HG02840 (cell line): ENCODE measurements around the gene HIGD1C.

Experiments
- ATAC-seq: cut with Tn5 transposase; IDR thresholded peaks from one replicate; pipeline ENCODE4 v1.9.1; 2021; ENCODE audit warnings: mild to moderate bottlenecking, moderate library complexity, moderate number of reproducible peaks; ENCODE audit not compliant: unreplicated experiment, low FRiP score

Gene HIGD1C

DNA sequence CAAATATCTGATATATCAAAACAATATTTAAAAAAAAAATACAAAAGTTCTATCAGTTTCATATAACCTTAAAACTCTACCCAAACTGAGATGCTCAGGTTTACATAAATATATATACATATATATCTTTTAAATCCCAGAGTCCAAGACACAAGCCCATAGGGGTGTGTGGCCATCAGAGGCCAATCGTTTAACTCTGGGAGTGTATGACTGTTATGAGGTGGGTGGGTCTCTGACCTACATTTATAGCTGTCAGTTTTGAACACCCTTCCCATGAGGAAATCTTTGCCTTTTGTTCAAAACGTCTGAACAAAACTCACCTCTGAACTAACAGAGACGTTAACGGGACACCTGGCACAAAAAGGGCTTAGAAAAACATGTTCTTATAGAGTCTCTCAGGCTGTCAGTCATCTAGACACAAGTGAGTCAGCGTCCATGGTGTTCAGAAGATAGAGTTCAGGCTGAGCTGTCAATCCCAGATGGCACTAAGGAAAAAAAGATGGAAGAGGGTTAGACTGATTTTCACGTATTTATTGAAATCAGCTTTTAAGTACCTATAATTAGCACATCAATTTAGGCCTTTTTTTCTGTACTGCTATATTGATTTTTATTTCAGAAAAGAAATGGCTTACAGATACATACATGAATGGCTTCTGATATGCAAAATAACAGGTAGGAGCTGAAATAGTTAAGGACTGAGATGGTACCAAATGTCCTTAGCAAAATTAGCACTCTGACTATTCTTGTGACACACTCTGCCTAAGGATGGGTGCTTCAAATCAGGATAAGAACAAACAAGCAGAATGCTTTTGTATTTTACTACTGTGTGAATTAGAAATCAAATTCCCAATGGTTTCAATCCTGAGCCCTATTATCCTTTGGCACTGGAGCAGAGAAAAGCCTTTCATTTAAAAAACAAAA is 29.2 kb downstream of the HIGD1C start:
- no peak for ATAC-seq

DNA sequence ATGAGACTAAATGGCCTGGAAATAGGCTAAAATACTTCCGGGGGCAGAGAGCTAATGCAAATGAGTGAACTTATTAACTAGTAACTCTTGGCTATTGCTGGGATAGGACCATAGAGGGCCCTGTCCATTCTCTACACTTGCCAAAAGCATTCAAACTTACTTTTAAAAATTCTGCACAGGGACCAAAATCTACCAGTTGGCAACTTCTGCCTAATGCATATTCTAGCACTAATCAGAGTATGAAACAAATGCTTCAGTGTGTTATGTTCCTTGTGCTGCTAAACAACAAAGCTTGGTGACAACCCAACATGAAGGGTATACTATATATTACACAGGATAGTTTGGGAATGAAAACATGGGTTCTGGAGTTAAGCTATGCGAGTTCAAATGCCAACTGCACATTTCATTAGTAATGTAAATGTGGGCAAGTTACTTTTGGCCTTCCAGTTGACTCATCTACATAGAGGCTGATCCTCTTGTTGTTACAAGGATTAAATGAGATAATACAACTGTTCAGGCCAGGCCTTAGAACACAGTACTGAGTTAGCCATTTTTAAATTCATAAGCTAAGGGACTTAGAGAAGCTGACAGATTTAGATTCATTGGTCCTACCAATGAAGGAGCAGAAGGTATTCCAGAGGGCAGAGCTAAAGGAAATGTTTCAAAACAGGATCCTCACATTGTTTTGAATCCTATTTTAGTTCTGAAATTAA is 32.4 kb downstream of the HIGD1C start:
- ATAC-seq, result no peak

DNA sequence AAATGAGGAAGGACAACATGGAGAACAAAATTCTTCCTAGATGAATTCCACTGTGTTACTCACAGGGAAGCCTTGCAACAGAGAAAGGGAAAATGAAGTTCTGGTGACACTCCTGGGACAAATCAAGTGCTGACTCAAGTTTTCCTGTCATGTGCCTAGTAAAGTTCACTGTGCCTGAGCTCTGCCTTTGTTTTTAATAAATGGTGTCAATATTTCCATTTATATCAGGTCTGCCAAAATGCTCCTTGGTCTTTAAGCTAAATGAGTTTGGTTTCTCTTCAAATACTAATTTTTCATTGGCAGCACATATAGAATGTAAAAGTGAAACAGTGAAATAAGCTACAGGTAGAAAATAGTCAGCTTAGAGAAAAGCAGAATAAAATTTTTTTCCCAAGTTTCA is 33.0 kb downstream of the HIGD1C start:
- no peak for ATAC-seq

DNA sequence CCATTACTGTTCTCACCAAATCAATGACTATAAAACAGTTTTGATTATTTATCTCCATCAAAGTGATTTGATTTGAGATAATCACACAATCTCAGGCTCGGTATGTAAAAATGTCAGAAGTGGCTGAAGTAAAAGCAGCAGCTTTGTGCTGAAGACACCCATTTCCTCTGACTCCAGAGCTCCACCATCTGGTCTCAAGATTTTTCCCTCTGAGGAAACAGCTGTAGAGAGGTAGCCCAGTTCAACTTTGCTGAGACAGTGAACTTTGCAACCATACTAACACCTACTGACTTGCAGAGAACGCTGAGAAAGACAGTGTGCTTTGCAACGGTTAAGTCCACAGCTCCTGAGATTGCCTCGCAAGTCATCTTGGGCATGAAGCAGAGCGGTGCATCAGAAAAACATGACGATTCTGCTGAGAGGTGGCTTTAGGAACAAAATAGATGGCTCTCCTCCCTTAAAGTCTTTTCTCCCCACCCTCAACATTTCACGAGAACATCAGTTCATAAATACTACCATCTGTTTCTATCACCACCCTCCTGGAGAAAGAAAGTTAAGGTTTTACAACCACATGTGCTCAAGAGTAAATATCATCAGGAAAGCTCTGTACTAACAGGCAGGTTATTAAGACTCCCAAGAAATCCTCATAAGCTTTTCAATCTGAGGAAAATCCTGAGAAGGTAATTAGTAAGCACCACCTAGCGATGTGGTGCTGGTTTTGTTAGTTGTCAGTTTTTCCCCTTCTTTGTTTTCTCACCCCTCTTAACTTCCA is 34.8 kb downstream of the HIGD1C start:
- no peak for ATAC-seq

DNA sequence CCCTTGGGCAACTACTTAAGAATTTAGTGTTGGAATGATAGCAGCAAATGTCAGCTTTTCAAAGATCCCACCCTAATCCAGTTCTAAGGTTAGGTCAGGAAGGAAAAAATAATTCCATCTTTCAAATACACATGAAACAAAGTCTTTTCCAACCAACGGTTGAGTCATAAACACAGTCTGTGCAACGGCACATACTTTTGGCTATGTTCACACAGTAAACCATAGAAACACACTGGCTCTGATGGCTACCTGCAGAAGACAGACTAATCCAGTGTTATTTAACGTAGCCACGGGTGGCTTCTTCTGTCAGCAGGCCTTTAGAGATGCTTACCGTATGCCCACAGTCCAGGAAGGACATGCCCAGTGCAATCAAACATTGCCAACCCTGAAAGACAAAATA is 35.7 kb downstream of the HIGD1C start:
- ATAC-seq, result no peak

DNA sequence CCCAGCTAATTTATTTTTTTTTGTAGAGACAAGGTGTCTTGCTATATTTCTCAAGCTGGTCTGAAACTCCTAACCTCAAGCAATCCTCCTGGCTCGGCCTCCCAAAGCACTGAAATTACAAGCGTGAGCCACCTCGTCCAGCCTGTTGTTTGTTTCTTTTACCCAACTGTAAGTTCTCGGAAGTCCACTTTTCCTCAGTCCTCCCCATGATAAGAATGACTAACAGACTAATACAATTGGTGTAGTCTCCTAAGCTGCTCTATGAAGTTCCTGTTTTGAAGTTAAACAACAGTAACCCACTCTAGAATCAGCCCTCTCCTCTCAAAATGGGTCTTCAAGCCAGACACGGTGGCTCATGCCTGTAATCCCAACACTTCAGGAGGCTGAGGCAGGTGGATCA is 36.5 kb downstream of the HIGD1C start:
- no peak for ATAC-seq

DNA sequence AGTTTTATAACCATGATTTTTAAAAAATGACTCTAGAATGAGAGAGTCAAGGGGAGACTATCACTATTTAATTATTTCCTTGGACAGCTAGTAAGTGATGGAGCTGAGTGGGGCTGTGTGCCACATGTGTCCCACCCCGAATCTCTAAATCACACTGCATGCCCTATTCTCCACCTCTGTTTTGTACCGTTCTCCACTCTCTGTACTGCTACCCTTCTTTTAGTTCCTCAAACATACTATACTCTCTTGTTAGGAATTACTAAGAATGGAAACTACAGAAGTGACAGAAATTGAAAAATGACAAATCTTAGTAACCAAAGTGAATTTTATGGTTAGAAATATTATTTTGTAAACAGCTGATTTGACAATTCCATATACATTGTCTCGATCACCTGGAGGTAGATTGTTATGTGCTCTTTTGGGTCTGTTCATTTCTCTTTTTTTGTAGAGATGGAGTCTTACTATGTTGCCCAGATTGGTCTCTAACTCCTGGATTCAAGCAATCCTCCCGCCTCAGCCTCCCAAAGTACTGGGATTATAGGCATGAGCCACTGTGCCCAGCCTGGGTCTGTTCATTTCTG is 37.9 kb downstream of the HIGD1C start:
- ATAC-seq, result no peak

DNA sequence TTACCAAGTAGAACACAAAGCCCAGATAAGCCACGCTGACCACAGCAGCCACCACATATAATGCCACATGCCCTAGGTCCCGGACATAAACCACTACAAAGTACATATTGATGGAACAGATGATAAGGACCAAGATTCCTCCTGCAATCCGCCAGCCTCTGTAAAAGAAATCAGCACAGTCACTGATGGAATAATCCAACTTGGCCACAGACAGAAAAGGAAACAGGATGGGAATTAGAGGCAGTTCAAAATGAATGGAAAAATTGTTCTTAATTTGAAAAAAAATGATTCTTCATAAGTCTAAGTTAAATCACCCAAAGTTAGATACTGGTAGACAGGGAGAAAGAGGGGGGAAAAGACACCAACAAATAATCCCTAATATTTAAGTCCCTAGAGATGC is 38.4 kb downstream of the HIGD1C start:
- no peak for ATAC-seq

DNA sequence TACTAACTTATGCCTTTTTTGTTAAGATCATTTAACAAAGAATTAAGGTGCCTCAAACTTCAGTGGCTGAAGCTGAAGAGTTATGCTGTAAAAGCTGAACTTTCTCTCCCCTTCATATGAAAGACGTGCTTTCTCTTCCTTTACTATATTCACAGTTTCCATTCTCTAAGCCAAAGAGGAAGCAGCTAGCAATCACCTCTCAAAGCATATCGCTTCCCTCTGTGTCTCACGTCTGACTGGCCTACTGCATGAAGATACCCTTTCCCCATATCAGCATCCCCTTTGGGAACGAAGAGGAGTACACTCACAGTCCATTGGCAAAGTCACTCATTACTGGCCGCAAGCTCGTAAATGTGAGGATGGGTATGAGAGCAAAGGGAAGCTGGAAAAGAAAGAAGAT is 38.9 kb downstream of the HIGD1C start:
- ATAC-seq, result no peak

DNA sequence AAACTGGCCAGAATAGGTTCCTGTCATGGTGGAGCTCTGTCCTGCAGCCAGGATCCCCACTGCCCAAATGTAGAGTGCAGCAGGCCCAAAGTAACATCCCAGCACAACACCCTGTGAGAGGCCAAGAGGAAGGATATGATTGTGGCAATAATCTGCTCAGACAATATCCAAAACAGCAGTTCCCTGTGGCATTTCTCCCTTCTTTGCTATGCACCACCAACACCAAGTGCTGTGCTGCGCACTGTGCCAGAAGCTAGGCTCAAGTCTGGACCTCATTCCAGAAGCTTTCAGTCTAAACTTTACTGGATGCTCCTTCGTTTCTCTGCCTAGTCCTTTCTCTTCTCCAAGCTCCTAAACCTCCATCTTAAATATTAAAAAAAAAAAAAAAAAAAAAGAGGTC is 40.5 kb downstream of the HIGD1C start:
- ATAC-seq, result no peak

DNA sequence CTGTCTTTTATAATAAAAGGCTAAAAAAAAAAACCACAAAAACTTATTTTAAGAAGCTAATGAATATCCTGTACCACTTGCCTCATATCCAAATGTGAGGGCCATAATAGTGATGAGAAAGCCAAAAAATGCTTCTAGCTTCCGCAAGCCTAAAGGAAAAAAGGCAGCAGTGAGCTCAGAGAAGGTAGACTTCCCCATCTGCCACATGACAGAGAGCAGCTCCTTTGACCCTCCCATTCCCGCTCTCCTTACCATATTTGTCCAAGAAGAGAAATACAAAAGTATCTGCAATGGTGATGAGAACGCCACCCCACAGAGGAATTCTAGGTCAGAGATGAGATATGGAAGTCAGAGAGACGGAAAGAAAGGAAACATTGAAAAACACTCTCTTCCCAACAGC is 46.7 kb downstream of the HIGD1C start:
- ATAC-seq, result no peak

DNA sequence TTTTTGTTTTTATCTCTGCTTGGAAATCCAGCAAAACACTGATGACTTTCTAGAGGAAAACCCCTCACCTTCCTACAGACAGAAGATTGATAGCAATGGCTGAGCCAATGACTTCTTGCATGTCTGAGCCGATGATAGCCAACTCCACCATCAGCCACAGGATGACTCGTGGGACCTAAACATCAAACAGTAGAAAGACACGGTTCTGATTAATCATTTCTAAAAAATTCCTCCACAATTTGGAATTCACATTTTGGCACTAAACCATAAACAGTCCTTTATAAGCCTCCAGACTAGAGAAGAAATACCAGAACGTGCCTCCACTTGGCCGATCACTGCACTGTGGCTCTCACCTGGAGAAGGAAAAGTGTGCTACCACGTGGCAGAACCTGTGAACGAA is 47.9 kb downstream of the HIGD1C start:
- ATAC-seq, result no peak

DNA sequence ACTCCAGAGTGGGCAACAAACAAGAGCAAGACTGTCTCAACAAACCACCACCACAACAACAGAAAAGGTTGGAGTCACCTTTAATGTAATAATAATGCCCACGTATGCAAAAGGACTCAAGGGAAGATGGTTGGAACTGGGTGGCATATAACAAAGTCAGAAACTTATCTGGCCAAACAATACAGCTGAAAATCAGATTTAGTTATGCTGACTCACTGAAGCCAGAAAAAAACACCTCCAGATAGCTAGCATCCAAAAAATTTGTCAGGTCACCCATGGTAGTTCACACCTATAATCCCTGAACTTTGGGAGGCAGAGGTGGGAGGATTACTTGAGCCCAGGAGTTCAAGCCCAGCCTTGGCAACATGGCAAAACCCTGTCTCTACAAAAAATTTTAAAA is 49.5 kb downstream of the HIGD1C start:
- ATAC-seq, result no peak

DNA sequence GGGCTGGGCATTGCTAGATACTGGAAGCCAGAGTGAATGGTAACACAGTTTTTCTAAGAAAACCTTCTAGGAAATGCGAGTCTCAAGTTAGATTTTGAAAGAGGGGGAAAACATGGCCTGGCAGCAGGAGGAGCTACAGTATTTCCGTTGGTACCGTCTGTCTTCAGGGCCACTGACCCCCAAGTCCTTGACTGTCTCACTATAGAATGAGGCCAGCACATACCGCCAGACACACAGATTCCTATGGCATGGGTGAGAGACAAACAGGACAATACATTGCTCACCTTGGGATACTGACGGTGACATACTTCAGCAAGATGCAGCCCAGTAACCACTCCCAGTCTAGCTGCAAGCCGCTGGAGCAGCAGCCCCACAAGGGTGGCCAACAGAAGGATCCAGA is 52.2 kb downstream of the HIGD1C start:
- no peak for ATAC-seq

DNA sequence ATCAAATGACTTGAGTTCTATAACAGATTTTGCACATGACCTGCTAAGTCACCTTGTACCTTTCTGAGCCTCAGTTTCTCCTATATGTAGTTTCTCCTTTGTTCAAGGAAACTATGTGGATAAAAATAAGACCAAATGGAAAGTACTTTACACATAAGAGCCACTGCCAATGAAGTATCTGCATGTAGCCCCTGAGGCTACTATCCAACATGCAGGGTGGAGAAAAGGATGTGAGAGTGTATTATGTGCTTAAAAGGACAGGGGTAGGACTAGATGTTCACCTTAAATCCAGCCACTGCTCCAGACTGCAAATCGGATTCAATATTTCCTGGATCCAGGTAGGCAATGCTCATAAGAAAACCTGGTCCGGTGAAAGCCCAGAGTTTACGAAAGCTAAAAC is 52.7 kb downstream of the HIGD1C start:
- ATAC-seq, result no peak

DNA sequence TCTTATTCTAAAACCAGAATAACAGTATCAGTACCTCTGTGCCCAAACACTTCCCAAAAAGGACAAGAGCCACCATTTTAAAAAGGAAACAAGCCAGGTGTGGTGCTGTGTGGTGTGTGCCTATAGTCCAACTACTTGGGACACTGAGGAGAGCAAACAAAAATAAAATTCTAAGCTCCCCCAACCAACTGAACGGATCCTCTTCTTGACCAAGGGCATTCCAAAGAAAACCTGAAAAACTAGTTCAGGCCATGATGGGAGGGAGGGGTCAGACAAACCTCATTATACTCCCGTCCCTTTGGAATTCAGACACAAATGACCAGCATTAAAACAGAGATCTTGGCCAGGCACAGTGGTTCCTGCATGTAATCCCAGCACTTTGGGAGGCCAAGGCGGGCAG is 53.3 kb downstream of the HIGD1C start:
- no peak for ATAC-seq

DNA sequence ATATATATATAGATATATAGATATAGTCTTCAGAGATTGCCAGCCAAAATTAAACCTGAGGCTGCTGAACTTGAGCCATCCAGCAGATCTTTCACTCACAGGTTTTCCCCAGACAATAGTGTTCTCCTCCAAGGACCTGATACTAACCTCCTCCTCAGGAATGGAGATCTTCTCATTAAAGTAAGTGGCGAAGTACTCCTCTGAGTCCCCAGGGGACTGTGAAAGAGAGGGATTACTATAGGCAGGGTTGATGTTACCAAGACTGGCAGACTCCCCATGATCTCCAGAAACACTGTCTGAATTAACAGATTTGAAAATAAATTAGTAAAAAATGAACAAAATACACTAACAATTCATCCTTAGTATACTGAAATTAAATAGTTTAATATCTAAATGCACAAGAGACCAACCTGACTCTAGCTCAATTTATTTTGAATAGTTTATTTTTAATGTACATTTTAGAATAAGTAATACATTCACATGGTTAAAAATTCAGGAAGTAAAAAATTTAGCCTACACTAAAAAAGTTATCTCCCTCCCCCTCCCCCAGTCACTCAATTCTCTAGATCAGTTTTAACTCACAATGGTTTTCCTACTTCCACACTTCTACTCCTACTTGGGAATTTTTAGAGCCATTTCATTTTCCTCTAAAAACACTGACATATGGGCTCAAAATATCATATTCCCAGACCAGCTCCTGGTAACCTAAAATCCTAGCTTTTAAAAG is 56.1 kb downstream of the HIGD1C start:
- ATAC-seq, result no peak

DNA sequence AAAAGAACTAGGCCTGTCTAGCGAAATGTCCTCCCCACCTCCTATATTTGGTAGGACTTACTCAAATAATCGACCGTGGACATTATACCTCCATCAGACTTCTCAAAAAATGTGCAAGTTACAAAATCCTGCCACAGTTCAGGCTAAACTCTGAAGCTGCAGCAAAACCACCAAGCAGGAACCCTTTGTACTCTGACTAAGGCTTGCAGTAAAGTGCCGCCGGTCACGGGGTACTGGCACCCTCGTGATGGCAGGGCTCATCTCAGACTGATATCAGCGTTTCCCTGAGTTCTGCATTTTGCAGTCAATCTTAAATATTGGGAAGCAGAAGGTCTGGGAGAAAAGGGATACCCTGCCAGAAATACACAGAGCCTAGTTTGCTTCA is 56.7 kb downstream of the HIGD1C start:
- ATAC-seq, result no peak

DNA sequence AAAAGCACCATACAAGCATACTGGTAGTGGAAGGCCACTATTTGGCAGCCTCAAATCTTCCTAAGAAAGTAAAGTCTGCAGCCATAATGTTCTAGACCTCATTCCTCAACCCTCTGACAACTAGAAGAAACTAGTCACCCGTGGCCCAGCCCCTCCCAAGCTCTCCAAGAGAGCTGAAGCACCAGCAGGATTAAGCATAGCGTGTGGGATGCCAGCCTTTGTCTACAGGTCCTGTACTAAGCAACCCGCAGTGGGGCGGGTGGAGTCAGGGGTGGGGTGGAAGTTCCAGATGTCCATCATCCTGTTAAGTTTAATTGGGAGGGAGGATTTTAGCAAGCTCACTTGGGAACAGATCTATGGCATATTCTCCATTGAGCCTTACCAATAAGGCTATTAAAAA is 59.6 kb downstream of the HIGD1C start:
- ATAC-seq, result no peak

DNA sequence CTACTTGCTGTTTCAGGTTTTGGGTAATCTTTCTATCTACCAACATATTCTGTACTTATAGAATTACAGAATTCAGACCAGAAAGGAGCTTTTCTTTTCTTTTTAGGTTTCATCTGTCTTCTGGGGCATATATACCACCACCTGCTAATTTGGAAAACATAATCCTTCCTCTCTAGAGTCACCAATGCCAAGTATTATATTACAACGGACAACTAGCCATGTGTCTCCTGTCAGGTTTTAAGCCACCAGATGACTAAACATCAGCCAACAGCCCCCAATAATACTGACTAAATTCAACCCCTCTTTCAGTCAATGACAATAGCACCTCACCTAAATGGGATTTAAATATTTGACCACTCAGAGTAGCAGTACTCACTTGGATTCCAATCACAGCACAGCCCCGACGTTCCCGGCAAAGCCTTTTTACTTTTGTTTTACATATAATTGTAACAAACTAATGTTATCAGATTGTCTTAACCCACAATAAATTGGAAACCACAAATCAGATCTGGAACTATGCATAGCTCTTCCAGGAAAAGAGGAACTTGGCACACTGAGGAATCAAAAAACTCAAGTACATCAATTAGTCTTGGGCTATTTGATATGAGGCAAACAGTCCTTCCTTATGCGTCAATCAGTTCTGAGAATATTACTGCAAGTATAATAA is 60.4 kb downstream of the HIGD1C start:
- no peak for ATAC-seq
